NCI-H774 (cell line): ENCODE results near the gene TMEM30B.
"Not testable (repeated sequence)": the region's sequence is repeated elsewhere in the genome, so short reads cannot be mapped to it uniquely, and the experiment has no call there.

ENCODE experiments used
- DNase-seq: peaks from one replicate; lab custom pipeline; 2025; lab: John Stamatoyannopoulos, UW

The TMEM30B gene

GRCh38 chr14:61266436-61266835, 14.7 kb downstream of the TMEM30B start:
- no peak for DNase-seq

GRCh38 chr14:61264651-61265050, 16.5 kb downstream of the TMEM30B start:
- no peak for DNase-seq

GRCh38 chr14:61264010-61264571, 17.0 kb downstream of the TMEM30B start:
- DNase-seq, result no peak

DNA sequence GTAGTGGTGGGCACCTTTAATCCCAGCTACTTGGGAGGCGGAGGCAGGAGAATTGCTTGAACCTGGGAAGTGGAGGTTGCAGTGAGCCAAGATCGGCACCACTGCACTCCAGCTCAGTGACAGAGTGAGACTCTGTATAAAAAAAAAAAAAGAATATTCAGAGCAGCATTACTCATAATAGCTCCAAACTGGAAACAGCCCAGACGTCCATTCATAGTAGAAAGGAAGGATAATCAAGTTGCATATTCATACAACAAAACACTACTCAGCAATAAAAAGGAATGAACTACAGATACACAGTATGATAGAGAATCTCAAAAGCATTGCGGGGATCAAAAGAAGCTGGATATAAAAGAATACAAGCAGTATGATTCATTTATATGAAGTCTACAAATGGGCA, 19.1 kb downstream of the TMEM30B start:
- no peak for DNase-seq

DNA sequence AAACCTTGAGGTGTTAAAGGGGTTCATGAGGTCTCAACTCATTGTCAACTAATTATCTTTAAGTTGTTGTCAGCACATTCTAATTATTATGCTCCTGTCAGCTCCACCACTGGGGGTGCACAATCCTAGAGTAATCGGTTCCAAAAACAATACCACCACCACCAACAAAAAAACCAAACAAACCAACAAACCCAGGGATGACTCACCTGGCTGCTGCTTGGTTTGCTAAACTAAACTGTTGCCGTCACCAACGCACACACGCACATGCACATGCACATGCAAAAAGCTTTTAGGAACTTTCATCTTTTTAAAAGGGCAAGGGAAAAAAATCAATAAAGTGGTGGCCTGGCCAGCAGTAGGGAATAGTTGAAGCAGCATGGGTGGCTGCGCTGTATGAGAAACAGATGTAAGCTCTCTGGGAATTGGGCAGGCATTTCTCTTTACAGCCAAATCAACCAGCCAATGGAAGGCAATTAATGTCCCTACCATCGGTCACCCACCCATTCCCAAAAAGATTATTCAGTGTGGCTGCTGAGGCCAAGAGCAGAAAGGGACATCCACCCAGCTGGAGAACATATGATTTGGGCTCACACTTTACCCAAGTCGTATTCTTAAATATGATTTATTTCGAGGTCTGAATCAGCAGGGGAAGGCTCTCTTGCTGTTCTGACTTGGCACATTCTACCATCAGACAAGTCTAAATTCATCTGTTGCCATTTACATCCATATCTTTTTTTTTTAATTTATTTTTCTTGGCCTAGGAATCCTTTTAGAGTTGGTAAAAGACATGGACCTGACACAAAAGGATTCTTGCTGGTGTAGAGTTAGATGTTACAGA, 20.0 kb downstream of the TMEM30B start:
- peak; percentile 25 for DNase-seq

DNA sequence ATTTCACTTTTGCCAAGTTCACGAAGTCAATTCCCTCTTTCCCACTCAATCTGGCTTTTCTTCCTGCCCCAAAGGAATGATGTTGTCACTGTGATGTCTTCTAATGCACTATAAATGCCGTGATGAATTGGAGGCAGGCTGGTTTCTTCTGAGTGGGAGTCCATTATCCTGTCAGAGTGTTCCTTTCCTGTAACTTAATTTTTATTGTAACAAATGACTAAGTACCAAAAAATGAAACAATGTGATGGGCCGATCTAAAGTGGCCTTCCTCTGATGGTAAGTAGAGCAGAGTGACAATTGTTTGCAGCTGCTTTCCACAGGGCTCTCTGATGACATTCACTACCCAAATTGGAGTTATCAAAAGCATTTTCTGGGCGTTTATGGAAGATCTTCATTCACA, 22.2 kb downstream of the TMEM30B start:
- DNase-seq, result no peak

GRCh38 chr14:61257469-61258057, 23.6 kb downstream of the TMEM30B start:
- DNase-seq, result no peak

DNA sequence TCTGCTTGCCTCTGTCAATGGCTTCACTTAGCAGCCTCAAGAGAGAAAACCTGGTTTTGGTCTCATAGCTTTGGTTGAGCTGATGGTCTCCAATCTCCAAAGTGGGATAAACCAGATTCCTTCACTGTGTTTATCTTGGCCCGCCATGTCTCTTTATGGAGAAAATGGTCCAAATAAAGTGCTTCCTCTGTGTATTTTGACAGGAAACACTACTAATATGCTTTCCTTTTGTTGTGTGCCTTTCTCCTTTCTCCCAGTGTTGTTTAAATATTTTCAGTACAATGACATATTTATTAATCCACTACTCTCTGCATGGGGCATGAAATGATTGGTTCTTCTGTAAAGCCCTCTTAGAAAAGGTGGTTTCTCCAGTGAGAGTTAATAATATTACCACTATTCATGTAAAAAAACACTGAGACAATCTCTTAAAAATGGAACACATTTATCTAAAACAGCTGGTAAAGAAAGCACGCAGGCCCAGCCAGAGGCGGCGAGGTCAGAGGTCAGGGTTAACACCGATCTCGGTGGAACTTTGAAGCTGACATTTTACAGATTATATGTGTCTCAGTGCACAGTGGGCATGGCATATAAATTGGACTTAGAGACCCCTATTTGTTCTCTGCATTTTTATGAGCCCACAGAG, 24.2 kb downstream of the TMEM30B start:
- DNase-seq, result no peak

- DNase-seq, result no peak
These were observed 25.2 kb downstream of the TMEM30B start for GRCh38 chr14:61255968-61256367.

DNA sequence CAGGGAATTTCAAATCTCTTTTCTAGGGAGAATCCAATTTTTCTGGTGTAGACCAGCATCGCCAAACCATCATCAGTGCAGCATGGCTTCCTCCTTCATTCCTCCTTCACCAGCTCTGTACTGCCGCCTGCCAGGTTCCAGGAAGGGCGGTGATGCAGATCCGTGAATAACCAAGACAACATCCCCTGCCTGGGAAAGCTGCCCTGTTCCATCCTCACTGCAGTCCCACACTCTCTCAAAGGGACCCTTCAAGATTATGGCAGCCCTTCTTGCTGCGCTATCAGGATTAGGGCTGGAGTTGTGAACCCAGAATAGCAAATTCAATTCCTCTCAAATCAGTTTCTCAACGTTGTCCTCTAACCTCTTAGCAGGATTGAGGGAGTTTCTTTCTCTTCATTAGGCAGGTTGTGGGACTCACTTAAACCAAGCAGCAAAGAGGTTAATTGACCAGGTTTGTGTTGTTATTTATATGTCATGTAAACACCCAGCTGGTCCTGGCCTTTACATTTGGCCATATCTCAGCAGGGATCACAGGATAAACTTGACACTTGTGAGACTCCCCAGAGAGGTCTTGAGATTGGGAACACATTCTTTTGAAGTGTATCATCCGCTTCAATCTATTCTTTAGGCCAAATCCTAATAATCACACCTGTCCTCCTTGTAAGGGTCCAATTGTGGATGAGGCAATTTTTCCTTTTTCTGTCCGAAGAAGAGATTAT, 26.2 kb downstream of the TMEM30B start:
- no peak for DNase-seq

DNA sequence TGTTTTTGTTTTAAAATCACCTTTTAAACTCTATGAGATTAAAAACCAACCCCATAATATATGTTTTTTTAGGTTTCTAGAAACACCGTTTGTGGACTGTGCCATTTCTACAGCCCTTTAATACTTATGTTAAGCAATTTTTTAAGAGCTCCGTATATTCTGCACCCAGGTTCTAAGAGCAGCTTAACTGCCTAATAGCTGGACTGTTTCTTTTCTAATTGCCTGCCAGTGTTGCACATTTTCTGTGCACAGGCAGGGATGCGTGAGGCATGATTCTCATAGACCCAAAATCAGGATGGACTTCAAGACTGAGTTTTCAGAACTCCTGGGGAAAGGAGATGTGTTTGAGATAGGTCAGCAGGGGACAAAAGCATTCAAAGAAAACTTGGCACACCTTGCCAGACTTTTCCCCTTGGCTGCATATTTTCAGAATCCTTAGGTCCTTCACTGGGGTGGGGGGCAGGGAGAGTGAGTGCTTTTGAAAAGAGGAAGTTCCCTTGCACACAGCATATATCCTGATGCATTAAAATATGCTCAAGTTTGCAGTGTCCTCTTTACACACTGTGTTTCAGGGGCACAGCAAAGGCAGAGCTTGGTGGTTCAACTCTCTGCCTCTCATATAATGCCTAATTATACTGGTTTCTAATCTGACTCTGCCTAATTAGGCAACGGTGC, 27.9 kb downstream of the TMEM30B start:
- DNase-seq, result no peak

- peak; percentile 61 for DNase-seq
These were observed 28.6 kb downstream of the TMEM30B start for GRCh38 chr14:61252369-61253063.

GRCh38 chr14:61250063-61250462, 31.1 kb downstream of the TMEM30B start:
- DNase-seq, result no peak

DNA sequence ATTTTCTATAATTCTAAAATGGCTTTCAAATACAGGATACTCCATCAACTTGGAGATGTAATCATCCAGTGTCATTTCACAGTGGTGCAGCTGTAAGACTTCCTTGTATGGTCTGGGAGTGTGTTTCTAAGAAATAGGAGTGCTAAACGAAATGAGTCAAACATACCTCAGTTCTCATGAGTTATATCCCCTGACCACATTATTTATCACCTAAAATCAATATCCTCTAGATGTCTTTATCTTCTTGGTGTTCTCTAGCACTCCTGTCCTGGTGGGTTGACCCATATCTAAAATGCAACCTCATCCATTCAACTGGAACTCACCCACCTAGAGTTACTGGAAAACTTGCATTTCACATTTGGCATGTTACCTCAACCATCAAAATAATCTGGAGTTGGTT, 33.2 kb downstream of the TMEM30B start:
- no peak for DNase-seq

DNA sequence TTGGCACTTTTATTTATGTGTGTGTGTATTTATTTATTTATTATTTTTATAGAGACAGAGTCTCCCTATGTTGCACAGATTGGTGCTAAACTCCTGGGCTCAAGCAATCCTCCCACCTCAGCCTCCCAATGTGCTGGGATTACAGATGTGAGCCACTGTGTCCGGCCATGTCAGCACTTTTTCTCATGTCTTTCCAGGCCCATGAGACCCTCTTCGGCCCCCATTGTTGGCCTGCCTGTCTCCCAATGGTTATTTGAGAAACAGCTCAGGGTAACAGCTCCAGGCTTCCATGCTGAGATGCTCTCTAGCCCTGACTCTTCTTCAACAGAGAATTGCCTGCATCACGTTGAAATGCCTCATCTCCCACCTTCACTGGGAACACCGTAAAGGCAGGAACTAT, 34.4 kb downstream of the TMEM30B start:
- no peak for DNase-seq

GRCh38 chr14:61244009-61244408, 37.1 kb downstream of the TMEM30B start:
- no peak for DNase-seq

- no peak for DNase-seq
These were observed 40.9 kb downstream of the TMEM30B start for GRCh38 chr14:61240206-61240605.

- DNase-seq, result not testable (repeated sequence)
These were observed 41.9 kb downstream of the TMEM30B start for GRCh38 chr14:61239285-61239684.

- no peak for DNase-seq
These were observed 42.4 kb downstream of the TMEM30B start for GRCh38 chr14:61238611-61239245.

DNA sequence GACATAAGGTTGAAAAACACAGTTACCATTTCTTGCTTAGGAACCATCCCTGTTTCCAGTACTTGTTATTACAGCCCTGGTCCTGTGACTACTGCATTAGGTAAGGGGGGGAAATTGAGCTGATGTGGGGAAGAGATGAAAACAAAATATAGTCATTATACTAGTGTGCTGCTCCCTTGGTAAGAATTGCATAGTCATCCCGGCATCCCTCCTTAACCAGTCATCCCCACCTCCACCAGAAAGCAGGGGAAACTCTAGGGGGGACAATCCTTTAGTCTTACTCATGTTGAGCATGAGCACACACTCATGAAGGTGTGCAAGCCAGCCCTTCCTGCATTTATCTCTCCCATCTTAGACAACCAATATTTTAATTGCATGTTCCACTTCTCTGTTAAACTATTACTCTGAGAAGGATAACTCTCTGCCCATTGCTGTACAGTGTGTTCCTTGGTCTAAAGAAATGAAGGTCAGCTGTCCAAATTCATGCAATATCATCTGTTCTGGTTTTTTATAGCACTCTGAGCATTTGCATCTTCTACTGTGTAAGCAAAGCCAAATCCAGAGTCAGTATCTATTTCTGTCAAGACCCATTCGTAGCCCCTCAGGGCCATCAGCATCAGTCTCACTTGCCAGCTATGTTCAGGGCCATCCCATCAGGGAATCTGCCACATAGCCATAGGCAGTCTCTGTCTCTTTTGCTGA, 46.8 kb downstream of the TMEM30B start:
- DNase-seq, result no peak
